ENCODE measurements around the gene LPCAT1. TPM values are rescaled to one million over a fixed set of nuclear protein-coding genes. Genes with fewer than 3 reads are reported as not detected.

LPCAT1 gene
- total RNA-seq, 1 experiment from 2014 or later = 59.8 TPM

DNA sequence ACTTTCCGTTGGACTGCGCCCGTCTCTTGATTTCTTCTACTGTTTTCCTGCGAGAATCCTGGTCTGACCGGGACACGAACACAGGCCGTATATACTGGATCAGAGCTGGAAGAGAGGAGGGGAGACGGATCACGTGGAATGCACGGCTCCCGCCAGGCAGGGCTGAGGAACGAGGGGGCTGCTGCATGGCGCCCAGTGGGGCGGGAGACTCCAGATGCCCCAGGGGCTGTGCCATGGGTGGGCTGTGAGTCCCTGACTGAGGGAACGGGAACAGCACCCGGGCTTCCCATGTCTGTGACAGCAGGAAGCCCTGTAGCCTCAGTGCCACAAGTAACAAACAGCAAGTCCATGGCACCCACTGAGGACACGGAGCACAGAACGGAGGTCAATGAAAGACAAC, 34.0 kb downstream of the LPCAT1 start:
- POLR2A ChIA-PET = no interaction called here
- no TSS peak for BruUV-seq (replicated peaks)
- intact Hi-C loops (cut with micrococcal nuclease; ENCODE audit: unreplicated experiment) = no loop called here

DNA sequence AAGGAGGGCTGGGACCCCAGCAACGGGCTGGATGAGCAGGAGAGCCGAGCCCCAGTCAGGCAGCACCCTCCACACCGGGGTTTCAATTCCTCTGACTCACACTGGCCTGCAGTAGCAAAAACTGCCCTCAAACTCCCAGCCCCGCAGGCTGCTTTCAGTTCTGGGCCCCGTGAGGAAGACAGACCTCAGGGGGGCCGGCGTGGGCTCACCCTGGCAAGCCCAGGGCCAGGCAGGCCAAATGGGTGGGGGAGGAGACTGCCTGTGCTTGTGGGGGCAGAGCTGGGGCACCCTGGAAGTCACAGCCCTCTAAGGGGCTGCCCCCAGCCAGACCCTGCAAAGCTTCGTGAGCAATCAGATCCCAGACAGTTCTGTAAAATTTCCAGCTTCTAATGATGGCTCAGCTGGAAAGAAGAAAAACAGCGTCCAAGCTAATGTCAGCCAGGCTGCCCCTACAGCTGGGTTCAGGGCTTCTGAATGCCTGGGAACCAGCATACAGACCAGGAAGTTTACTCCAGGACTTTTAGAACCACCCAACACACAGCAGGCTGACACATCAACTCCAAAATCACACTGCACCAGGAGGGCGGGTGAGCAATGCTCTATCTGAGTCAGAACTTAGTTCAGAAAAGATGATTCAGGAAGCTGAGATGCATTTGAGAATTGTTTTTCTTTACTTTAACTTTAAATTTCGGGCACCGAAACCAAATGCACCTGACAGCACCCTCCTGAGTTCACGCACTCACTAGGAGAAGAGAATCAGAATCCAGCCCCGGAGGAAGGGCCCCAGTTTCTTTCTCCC, 34.7 kb downstream of the LPCAT1 start:
- in situ Hi-C loops (cut with HindIII; ENCODE audit: low pct_unique_long_range_greater_than_20kb, low sequenced_read_pairs) (no loop called here), intact Hi-C loops (cut with micrococcal nuclease; ENCODE audit: unreplicated experiment) (no loop called here)

More for the DNA sequence above, 34.0 kb downstream of the LPCAT1 start:
- no peak for DNase-seq (ENCODE audit: low read depth, low spot score)
- H3K27ac ChIP-seq (ENCODE audit: low read length) = no peak overlapping the region
- peaks cover 6% of the 10 kb centered on the region; the same call in 1 of the 2 replicates for H3K36me3 ChIP-seq (ENCODE audit: control insufficient read depth, insufficient read depth, low read length)
- CTCF ChIA-PET = no interaction called here
- no peaks in the 10 kb centered on the region for H3K27me3 ChIP-seq (ENCODE audit: control insufficient read depth, insufficient read depth, low read length)
- H3K4me3 ChIP-seq (ENCODE audit: low read depth in 2 of 2, low read length in 2 of 2) = no peak overlapping the region
- H3K9me3 ChIP-seq (ENCODE audit: control insufficient read depth, insufficient read depth, low read depth, low read length) = no peaks in the 10 kb centered on the region
- TF ChIP-seq POLR2AphosphoS5 (IDR thresholded peaks at IDR 0.05; ENCODE audit: low read depth, low read length) (no peak), TCF7L2 (IDR thresholded peaks at IDR 0.05; ENCODE audit: low read depth, low read length) (no peak), SIN3A (IDR thresholded peaks at IDR 0.05; ENCODE audit: borderline replicate concordance, insufficient read depth, low read depth, low read length) (no peak)
- TF ChIP-seq, protein P1, sequence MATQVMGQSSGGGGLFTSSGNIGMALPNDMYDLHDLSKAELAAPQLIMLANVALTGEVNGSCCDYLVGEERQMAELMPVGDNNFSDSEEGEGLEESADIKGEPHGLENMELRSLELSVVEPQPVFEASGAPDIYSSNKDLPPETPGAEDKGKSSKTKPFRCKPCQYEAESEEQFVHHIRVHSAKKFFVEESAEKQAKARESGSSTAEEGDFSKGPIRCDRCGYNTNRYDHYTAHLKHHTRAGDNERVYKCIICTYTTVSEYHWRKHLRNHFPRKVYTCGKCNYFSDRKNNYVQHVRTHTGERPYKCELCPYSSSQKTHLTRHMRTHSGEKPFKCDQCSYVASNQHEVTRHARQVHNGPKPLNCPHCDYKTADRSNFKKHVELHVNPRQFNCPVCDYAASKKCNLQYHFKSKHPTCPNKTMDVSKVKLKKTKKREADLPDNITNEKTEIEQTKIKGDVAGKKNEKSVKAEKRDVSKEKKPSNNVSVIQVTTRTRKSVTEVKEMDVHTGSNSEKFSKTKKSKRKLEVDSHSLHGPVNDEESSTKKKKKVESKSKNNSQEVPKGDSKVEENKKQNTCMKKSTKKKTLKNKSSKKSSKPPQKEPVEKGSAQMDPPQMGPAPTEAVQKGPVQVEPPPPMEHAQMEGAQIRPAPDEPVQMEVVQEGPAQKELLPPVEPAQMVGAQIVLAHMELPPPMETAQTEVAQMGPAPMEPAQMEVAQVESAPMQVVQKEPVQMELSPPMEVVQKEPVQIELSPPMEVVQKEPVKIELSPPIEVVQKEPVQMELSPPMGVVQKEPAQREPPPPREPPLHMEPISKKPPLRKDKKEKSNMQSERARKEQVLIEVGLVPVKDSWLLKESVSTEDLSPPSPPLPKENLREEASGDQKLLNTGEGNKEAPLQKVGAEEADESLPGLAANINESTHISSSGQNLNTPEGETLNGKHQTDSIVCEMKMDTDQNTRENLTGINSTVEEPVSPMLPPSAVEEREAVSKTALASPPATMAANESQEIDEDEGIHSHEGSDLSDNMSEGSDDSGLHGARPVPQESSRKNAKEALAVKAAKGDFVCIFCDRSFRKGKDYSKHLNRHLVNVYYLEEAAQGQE (IDR thresholded peaks at IDR 0.05; ENCODE audit: insufficient read depth in 1 of 2, low read depth in 2 of 2, low read length in 1 of 2) = no peak
- TF ChIP-seq, protein P2, sequence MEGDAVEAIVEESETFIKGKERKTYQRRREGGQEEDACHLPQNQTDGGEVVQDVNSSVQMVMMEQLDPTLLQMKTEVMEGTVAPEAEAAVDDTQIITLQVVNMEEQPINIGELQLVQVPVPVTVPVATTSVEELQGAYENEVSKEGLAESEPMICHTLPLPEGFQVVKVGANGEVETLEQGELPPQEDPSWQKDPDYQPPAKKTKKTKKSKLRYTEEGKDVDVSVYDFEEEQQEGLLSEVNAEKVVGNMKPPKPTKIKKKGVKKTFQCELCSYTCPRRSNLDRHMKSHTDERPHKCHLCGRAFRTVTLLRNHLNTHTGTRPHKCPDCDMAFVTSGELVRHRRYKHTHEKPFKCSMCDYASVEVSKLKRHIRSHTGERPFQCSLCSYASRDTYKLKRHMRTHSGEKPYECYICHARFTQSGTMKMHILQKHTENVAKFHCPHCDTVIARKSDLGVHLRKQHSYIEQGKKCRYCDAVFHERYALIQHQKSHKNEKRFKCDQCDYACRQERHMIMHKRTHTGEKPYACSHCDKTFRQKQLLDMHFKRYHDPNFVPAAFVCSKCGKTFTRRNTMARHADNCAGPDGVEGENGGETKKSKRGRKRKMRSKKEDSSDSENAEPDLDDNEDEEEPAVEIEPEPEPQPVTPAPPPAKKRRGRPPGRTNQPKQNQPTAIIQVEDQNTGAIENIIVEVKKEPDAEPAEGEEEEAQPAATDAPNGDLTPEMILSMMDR (IDR thresholded peaks at IDR 0.05) = no peak
- ATAC-seq = no peak
- in situ Hi-C loops (cut with HindIII; ENCODE audit: low pct_unique_long_range_greater_than_20kb, low sequenced_read_pairs) = no loop called here
- H3K4me1 ChIP-seq (ENCODE audit: control insufficient read depth, insufficient read depth, low read length) = no peaks in the 10 kb centered on the region

More for the DNA sequence above, 34.7 kb downstream of the LPCAT1 start:
- ChIA-PET POLR2A (no interaction called here), CTCF (interaction anchor here (0.6 kb wide), 1 partner anchor 156 kb away, joined by 3 read pairs; no protein-coding TSS in a partner anchor)
- Histone ChIP-seq H3K27me3 (ENCODE audit: control insufficient read depth, insufficient read depth, low read length) (no peaks in the 10 kb centered on the region), H3K9me3 (ENCODE audit: control insufficient read depth, insufficient read depth, low read depth, low read length) (no peaks in the 10 kb centered on the region), H3K36me3 (ENCODE audit: control insufficient read depth, insufficient read depth, low read length) (peaks cover 6% of the 10 kb centered on the region; the same call in 1 of the 2 replicates), H3K4me1 (ENCODE audit: control insufficient read depth, insufficient read depth, low read length) (no peaks in the 10 kb centered on the region), H3K27ac (ENCODE audit: low read length) (no peak overlapping the region), H3K4me3 (ENCODE audit: low read depth in 2 of 2, low read length in 2 of 2) (no peak overlapping the region)
- BruUV-seq (replicated peaks) = no TSS peak
- 0 out of 2 replicates have a peak, but pooled peaks have one; percentile 45 for ATAC-seq
- TF ChIP-seq TCF7L2 (IDR thresholded peaks at IDR 0.05; ENCODE audit: low read depth, low read length) (no peak), POLR2AphosphoS5 (IDR thresholded peaks at IDR 0.05; ENCODE audit: low read depth, low read length) (no peak), SIN3A (IDR thresholded peaks at IDR 0.05; ENCODE audit: borderline replicate concordance, insufficient read depth, low read depth, low read length) (no peak)
- TF ChIP-seq, protein P2 (IDR thresholded peaks at IDR 0.05) = no peak
- TF ChIP-seq, protein P1 (IDR thresholded peaks at IDR 0.05; ENCODE audit: insufficient read depth in 1 of 2, low read depth in 2 of 2, low read length in 1 of 2) = no peak
- peak; percentile 67 for DNase-seq (ENCODE audit: low read depth, low spot score)

Data from Panc1 (cell line).